HG03196 (cell line): ENCODE measurements around the gene NOXRED1.

ENCODE experiments used
- ATAC-seq: cut with Tn5 transposase; IDR thresholded peaks from one replicate; pipeline ENCODE4 v1.9.1; 2021; ENCODE audit not compliant: unreplicated experiment

NOXRED1 gene

GRCh38 chr14:77347751-77348150, 75.6 kb downstream of the NOXRED1 start:
- no peak for ATAC-seq

GRCh38 chr14:77346495-77346894, 76.8 kb downstream of the NOXRED1 start:
- no peak for ATAC-seq

- no peak for ATAC-seq
Measured at GRCh38 chr14:77344377-77344996, 78.8 kb downstream of the NOXRED1 start.
